H1 (cell line): ENCODE results near the gene SPC24. TPM values are rescaled to one million over a fixed set of nuclear protein-coding genes. Genes with fewer than 3 reads are reported as not detected.
A peak's percentile ranks its signal among the peaks of the same experiment; 100 is the strongest.

ENCODE experiments used
- CTCF ChIP-seq, 3 experiments: IDR thresholded peaks; 1 replicate in 2 of 3; 2 replicates in 1 of 3; pipeline versions ENCODE4 v1.5.1 to v1.6.1; 2011; ENCODE audit warnings: low read length in 3 of 3, mild to moderate bottlenecking in 3 of 3, inconsistent platforms in 2 of 3, low read depth in 1 of 3, moderate library complexity in 1 of 3; ENCODE audit not compliant: insufficient read depth in 1 of 3; ENCODE audit errors: control extremely low read depth in 1 of 3
- GABPA ChIP-seq: IDR thresholded peaks from 2 replicates; pipeline ENCODE4 v1.6.1; 2011; ENCODE audit warnings: mild to moderate bottlenecking, low read length, moderate library complexity, borderline replicate concordance; ENCODE audit not compliant: insufficient read depth
- KDM1A ChIP-seq: fragments of 200-600, 300-600 bp; sonication (generic); IDR thresholded peaks from 2 replicates; pipeline ENCODE4 v1.7.1; 2016; ENCODE audit warnings: mild to moderate bottlenecking, low read length, borderline replicate concordance
- POLR2A ChIP-seq, 2 experiments: IDR thresholded peaks; 1 replicate in 1 of 2; 2 replicates in 1 of 2; pipeline ENCODE4 v1.6.1; 2011; ENCODE audit warnings: low read depth in 2 of 2, low read length in 2 of 2, mild to moderate bottlenecking in 2 of 2; ENCODE audit errors: control extremely low read depth in 1 of 2
- SAP30 ChIP-seq: fragments of 300-600 bp; sonication (generic); IDR thresholded peaks from 2 replicates; pipeline ENCODE4 v1.7.1; 2012; ENCODE audit warnings: low read length, moderate library complexity, mild to moderate bottlenecking, inconsistent platforms; ENCODE audit not compliant: insufficient read depth, insufficient replicate concordance
- SIN3A ChIP-seq, 2 experiments: IDR thresholded peaks in 1 of 2; conservative IDR thresholded peaks in 1 of 2; 2 replicates each; pipeline ENCODE4 v1.6.1; 2011 to 2012; ENCODE audit warnings: low read length in 2 of 2, improper control_type of control experiment in 1 of 2, low read depth in 1 of 2, mild to moderate bottlenecking in 1 of 2
- polyA plus RNA-seq, 7 experiments: library from polyadenylated mRNA; depleted of rRNA in 3 of 7; stranded (reverse) in 5 of 7; unstranded in 2 of 7; fragments of >200 nt in 5 of 7; fragments of 200-250 nt in 2 of 7; gene quantifications; 1 replicate in 5 of 7; 2 replicates in 1 of 7; 4 replicates in 1 of 7; pipeline versions ENCODE4 v1.2.1 to v1.2.3, GENCODE V29; 2011 to 2013; ENCODE audit warnings: missing spikeins in 2 of 7, mixed read lengths in 2 of 7
- total RNA-seq: library from RNA; stranded (reverse); fragmentation: NEBNext Ultra II Directional; extraction: Animal tissue kit (Norgen Biotek cat#: 25700); gene quantifications from 2 replicates; pipeline ENCODE4 v1.2.1, GENCODE V29; 2021

The SPC24 gene
- total and polyA plus RNA-seq, 2 of the 8 experiments (the other 6 are each of a cell fraction or from before 2014, with no cell fraction given): 17.7 to 42.4 TPM

DNA sequence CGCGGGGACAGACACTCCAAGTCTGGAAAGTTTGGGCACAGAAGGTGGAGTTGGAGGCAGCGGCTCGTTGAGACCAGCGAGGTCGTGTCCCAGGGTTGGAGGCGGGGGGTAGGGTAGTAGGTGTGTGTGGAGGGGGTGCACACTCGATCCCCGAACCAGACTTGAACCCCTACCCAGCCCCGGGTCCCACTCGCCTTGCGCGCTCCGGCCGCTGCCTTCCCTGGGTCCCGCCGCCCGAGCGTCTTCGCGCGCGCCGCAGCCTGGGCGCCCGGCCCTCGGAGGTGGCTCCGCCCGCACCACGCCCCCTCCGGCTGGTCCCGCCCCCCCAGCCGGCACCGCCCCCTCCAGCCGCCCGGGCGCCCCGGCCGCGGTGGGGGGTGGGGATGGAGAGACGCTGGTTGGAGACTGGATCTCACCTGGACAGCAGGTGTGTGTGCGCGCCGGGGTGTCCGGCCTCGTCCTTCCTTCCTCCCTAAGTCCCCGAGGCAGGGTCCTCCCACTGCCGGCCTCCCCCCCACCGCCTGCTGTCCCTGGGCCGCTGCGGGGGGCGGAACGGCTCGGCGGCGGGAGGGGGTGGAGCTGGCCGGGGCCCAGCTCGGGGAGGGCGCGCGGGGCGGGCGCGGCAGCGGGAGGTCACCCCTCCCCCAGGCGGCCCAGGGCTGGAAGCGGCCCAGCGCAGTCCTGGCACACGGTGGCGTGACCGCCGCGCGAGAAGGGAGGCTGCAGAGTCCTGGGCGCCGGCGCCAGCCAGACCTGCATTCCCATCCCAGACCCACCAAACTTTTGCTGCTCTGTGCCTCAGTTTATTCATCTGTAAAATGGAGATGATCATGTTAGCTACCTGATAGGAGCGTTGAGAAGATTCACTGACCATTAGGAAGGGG, 42.0 kb upstream of the SPC24 start, which contains the start of gene KANK2 (continued):
- TF ChIP-seq GABPA (peak; percentile 21; the same call in 1 of the 2 replicates), SAP30 (no peak), KDM1A (peak; percentile 98), POLR2A (IDR thresholded peaks at IDR 0.05; ENCODE audit: control extremely low read depth in 1 of 2, low read depth in 2 of 2, low read length in 2 of 2) (peak in 1 of 2 experiments; percentile 73; a peak in 2 of 3 replicates), CTCF (IDR thresholded peaks at IDR 0.05; ENCODE audit: control extremely low read depth in 1 of 3, insufficient read depth in 1 of 3, low read depth in 1 of 3, low read length in 3 of 3) (peak in 1 of 3 experiments; percentile 13; a peak in 2 of 4 replicates), SIN3A (conservative IDR thresholded peaks at IDR 0.05 in 1 of 2, IDR thresholded peaks at IDR 0.05 in 1 of 2; ENCODE audit: low read depth in 1 of 2, low read length in 2 of 2) (peak in 1 of 2 experiments; percentile 9; a peak in 1 of 4 replicates)
